Measurements from ENCODE around the gene ANKRD65.

ANKRD65 gene

GRCh38 chr1:1426496-1427105, 5.5 kb upstream of the ANKRD65 start:
- no peaks in the 10 kb centered on the region for H3K36me3 ChIP-seq
- H3K4me3 ChIP-seq (ENCODE audit: low read depth, low read length) = peak overlapping the region; percentile 34
- H3K9me3 ChIP-seq (ENCODE audit: severe bottlenecking) = no peaks in the 10 kb centered on the region
- peak overlapping the region; percentile 77 for H3K27ac ChIP-seq
- no peaks in the 10 kb centered on the region for H3K27me3 ChIP-seq (ENCODE audit: insufficient read depth, low read depth, severe bottlenecking)
- peak; percentile 84 for DNase-seq
- no peak for TF ChIP-seq CTCF (IDR thresholded peaks at IDR 0.05; ENCODE audit: low read depth, low read length)

DNA sequence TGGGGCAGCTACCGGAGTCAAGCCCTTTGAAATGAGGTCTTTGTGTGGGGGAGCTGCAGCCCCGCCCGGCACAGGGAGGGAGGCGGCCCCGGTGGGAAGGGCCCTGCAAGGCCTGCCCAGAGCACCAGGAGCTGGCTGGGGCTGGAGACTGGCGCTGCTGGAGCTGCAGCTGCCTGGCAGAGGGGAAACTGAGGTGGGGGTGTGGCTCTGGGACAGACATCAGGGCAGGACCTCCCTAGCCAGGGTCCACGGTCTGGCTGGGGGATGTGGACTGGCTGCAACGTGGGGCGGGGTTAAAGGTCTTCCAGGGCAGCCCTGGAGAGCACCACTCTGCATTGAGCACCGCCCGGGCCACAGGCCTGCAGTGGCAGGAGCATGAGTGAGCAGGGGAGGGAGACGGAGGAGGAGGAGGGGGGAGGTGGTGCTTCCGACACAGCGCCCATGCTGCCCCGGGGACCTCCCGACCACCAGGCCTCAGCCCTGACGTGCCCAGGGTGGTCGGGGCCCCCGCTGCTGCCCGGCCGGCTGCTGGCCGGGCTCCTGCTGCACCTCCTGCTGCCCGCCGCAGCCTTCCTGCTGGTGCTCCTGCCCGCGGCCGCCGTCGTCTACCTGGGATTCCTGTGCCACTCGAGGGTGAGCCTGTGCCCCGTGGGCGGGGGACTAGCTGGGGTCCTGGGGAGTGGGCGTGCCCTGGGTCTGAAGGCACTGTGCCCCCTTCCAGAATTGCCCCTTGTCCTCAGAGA, 4.8 kb upstream of the ANKRD65 start:
- peak overlapping the region; percentile 34; the same call in 1 of the 2 replicates for H3K4me3 ChIP-seq (ENCODE audit: low read depth, low read length)
- H3K9me3 ChIP-seq (ENCODE audit: severe bottlenecking) = no peaks in the 10 kb centered on the region
- no peaks in the 10 kb centered on the region for H3K36me3 ChIP-seq
- no peak for TF ChIP-seq CTCF (IDR thresholded peaks at IDR 0.05; ENCODE audit: low read depth, low read length)
- no peak for DNase-seq
- no peaks in the 10 kb centered on the region for H3K27me3 ChIP-seq (ENCODE audit: insufficient read depth, low read depth, severe bottlenecking)
- H3K27ac ChIP-seq = peak overlapping the region; percentile 77

GRCh38 chr1:1425426-1425752, 4.3 kb upstream of the ANKRD65 start:
- no peak for TF ChIP-seq CTCF (IDR thresholded peaks at IDR 0.05; ENCODE audit: low read depth, low read length)
- no peaks in the 10 kb centered on the region for H3K36me3 ChIP-seq
- no peaks in the 10 kb centered on the region for H3K27me3 ChIP-seq (ENCODE audit: insufficient read depth, low read depth, severe bottlenecking)
- no peak for DNase-seq
- H3K4me3 ChIP-seq (ENCODE audit: low read depth, low read length) = no peak overlapping the region
- no peak overlapping the region for H3K27ac ChIP-seq
- no peaks in the 10 kb centered on the region for H3K9me3 ChIP-seq (ENCODE audit: severe bottlenecking)

GRCh38 chr1:1424707-1425106, 3.6 kb upstream of the ANKRD65 start:
- H3K36me3 ChIP-seq = no peaks in the 10 kb centered on the region
- H3K4me3 ChIP-seq (ENCODE audit: low read depth, low read length) = no peak overlapping the region
- H3K27me3 ChIP-seq (ENCODE audit: insufficient read depth, low read depth, severe bottlenecking) = no peaks in the 10 kb centered on the region
- no peak overlapping the region for H3K27ac ChIP-seq
- H3K9me3 ChIP-seq (ENCODE audit: severe bottlenecking) = no peaks in the 10 kb centered on the region
- DNase-seq = no peak
- no peak for TF ChIP-seq CTCF (IDR thresholded peaks at IDR 0.05; ENCODE audit: low read depth, low read length)

DNA sequence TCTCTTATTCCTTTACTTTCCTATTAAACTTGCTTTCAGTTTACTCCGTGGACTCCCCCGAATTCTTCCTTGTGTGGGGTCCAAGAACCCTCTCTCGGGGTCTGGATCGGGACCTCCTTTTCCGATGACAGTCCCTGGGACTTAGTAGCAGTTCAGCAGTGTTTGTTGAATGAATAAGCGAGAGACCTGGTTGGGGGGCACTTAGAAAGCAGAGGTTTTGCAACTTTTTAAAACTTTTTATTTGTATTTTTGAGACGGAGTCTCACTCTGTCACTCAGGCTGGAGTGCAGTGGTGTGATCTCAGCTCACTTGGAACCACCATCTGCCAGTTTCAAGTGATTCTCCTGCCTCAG, 2.1 kb upstream of the ANKRD65 start:
- Histone ChIP-seq H3K27me3 (ENCODE audit: insufficient read depth, low read depth, severe bottlenecking) (no peaks in the 10 kb centered on the region), H3K4me3 (ENCODE audit: low read depth, low read length) (no peak overlapping the region), H3K36me3 (no peaks in the 10 kb centered on the region), H3K27ac (no peak overlapping the region), H3K9me3 (ENCODE audit: severe bottlenecking) (no peaks in the 10 kb centered on the region)
- no peak for TF ChIP-seq CTCF (IDR thresholded peaks at IDR 0.05; ENCODE audit: low read depth, low read length)
- no peak for DNase-seq

Measured in WERI-Rb-1 (cell line).